ENCODE data around the gene LRPPRC.
"Not testable (repeated sequence)": the region's sequence is repeated elsewhere in the genome, so short reads cannot be mapped to it uniquely, and the experiment has no call there.

Gene LRPPRC

DNA sequence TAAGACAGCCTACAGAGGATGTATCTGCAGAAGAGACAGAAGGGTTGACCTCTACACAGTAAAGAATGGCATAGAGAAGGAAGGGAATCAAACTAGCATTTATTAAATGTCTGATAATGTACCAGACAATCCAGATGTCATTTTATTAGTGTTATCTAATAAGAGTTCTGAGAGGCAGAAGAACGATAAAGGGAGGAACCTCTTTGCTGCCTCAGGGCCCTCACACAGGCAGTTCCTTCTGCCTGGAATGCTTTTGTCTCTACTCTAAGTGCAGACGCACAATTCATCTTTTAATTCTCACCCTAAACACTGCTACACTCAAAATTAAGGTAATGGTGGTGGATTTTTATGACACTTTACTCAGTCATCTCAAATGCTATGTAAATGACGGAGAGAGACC, 64.5 kb downstream of the LRPPRC start:
- H3K4me1 ChIP-seq (ENCODE audit: insufficient read depth, low read length), result no peaks in the 10 kb centered on the region
- H3K27me3 ChIP-seq (ENCODE audit: insufficient read depth, low read length), result no peaks in the 10 kb centered on the region
- peaks cover 53% of the 10 kb centered on the region for H3K36me3 ChIP-seq (ENCODE audit: insufficient read depth, low read length)
- no peaks in the 10 kb centered on the region for H3K9me3 ChIP-seq (ENCODE audit: low read length)
- H2AFZ ChIP-seq (ENCODE audit: low read depth, low read length), result no peak overlapping the region
- H3K4me3 ChIP-seq (ENCODE audit: low read length), result no peak overlapping the region

DNA sequence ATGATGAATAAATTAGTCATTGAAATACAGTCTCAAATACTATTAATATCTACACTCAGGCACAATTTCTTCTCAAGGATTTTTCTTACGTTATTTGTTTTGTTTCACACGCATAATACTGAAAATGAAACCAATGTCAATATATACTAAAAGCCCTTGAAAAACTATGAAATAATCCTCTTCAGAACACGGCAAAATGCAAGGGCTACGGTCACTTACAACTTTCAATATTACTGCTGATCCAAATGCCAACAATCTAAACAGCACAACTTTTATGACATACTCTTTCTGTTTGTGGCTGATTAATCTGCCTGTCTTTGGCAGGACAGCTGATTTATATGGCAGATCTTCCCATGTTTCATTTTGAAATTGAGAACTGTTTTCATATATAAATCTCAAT, 68.3 kb downstream of the LRPPRC start:
- H3K27me3 ChIP-seq (ENCODE audit: insufficient read depth, low read length), result no peaks in the 10 kb centered on the region
- no peaks in the 10 kb centered on the region for H3K4me1 ChIP-seq (ENCODE audit: insufficient read depth, low read length)
- peaks cover 66% of the 10 kb centered on the region for H3K36me3 ChIP-seq (ENCODE audit: insufficient read depth, low read length)
- H2AFZ ChIP-seq (ENCODE audit: low read depth, low read length), result no peak overlapping the region
- no peak overlapping the region for H3K4me3 ChIP-seq (ENCODE audit: low read length)
- no peaks in the 10 kb centered on the region for H3K9me3 ChIP-seq (ENCODE audit: low read length)

DNA sequence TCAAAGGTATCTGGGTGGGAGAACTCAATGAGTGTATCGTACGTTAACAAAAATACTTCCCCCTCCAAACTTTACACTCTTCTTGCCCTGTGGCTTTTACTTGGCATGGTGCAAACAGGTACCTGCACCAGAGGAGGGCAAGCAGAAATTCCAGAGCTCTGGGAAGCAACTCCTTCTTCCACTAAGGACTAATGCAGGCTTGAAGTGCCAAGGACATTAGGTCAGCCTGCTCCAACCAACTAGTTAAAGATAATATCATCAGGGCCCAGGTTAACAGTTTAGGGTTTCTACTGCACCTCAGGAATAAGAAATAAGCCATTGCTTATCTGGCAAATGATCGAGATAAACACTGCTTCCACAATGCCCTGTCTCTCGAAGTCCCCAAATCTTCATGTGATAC, 70.4 kb downstream of the LRPPRC start:
- peaks cover 69% of the 10 kb centered on the region for H3K36me3 ChIP-seq (ENCODE audit: insufficient read depth, low read length)

DNA sequence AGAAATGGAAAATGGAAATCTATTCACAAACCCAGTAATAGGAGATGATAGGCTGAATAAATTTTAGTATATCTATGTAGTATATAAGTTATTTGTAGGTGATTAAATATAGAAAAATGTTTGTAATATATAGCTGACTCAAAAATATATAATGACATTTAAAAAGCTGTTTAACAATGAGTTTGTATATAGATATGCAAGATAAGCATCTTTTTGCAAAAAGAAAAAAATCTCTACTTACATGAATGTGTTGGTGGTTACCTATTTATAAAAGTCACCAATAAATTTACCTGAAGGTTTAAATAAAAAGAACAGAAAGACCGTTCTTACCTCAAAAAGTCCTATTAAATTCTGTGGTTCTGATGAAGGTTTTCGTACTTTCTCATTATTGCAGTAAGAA, 71.3 kb downstream of the LRPPRC start:
- Histone ChIP-seq H3K27me3 (ENCODE audit: insufficient read depth, low read length) (no peaks in the 10 kb centered on the region), H3K4me3 (ENCODE audit: low read length) (no peak overlapping the region), H3K9me3 (ENCODE audit: low read length) (no peaks in the 10 kb centered on the region), H3K36me3 (ENCODE audit: insufficient read depth, low read length) (peaks cover 66% of the 10 kb centered on the region), H3K4me1 (ENCODE audit: insufficient read depth, low read length) (no peaks in the 10 kb centered on the region), H2AFZ (ENCODE audit: low read depth, low read length) (no peak overlapping the region)

More for the DNA sequence above, 70.4 kb downstream of the LRPPRC start:
- no peaks in the 10 kb centered on the region for H3K9me3 ChIP-seq (ENCODE audit: low read length)
- no peak overlapping the region for H2AFZ ChIP-seq (ENCODE audit: low read depth, low read length)
- no peaks in the 10 kb centered on the region for H3K4me1 ChIP-seq (ENCODE audit: insufficient read depth, low read length)
- no peak overlapping the region for H3K4me3 ChIP-seq (ENCODE audit: low read length)
- no peaks in the 10 kb centered on the region for H3K27me3 ChIP-seq (ENCODE audit: insufficient read depth, low read length)

DNA sequence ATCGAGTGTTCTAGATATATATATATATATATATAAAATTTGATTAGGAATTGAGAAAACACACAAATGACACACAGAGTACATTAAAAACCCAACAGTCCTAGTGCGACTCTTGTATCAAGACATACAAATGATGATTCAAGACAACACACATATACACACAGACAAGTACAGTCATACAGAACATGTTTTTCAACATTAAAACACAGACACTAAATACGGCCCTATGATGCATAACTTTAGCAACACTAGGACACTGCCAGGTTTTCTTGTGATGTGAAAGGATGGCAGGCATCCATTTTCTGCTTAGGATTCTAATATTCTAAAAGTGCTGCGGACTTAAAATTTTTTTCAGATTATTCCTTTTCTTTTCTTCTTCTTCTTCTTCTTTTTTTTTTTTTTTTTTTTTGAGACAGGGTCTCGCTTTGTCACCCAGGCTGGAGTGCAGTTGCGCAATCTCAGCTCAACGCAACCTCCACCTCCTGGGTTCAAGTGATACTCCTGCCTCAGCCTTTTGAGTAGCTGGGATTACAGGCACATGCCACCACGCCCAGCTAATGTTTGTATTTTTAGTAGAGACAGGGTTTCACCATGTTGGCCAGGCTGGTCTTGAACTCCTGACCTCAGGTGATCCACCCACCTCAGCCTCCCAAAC, 84.5 kb downstream of the LRPPRC start:
- H3K36me3 ChIP-seq (ENCODE audit: insufficient read depth, low read length), result peaks cover 67% of the 10 kb centered on the region
- not testable (repeated sequence) for H3K27me3 ChIP-seq (ENCODE audit: insufficient read depth, low read length); H3K4me1 ChIP-seq (ENCODE audit: insufficient read depth, low read length)

DNA sequence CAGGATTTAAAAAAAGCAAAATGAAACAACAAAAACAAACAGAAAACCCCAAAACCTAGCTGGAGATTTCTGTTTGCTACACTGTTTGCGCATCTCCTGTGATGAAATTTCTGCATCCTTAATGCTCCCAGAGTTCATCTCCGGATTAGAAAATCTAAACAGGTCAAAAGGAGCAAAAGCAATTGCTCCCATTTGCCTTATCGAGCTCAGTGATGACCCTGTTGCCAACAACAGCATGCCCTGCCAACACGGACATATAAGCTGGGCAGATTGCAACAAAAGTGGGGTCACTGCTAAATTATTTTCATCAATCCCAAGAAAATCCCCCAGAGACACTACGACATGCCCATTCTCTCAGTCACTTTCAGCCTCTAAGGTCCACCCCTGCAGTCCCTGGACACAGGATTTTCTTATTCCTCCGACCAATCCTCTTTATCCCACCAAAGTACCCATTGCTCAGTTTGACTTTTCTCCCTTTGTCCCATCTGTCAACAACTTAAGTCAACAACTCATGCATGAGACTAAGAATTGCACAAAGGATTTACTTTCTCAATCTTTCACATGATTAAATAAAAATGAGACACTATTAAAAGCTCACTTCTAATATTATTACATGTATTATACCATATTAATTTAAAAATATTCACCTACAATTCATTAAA, 89.2 kb downstream of the LRPPRC start:
- peaks cover 16% of the 10 kb centered on the region for H3K4me1 ChIP-seq (ENCODE audit: insufficient read depth, low read length)
- no peaks in the 10 kb centered on the region for H3K9me3 ChIP-seq (ENCODE audit: low read length)
- no peaks in the 10 kb centered on the region for H3K27me3 ChIP-seq (ENCODE audit: insufficient read depth, low read length)
- peaks cover 51% of the 10 kb centered on the region for H3K36me3 ChIP-seq (ENCODE audit: insufficient read depth, low read length)
- H3K4me3 ChIP-seq (ENCODE audit: low read length), result no peak overlapping the region
- no peak overlapping the region for H2AFZ ChIP-seq (ENCODE audit: low read depth, low read length)

More for the DNA sequence above, 84.5 kb downstream of the LRPPRC start:
- H2AFZ ChIP-seq (ENCODE audit: low read depth, low read length); H3K9me3 ChIP-seq (ENCODE audit: low read length); H3K4me3 ChIP-seq (ENCODE audit: low read length): not testable (repeated sequence)

DNA sequence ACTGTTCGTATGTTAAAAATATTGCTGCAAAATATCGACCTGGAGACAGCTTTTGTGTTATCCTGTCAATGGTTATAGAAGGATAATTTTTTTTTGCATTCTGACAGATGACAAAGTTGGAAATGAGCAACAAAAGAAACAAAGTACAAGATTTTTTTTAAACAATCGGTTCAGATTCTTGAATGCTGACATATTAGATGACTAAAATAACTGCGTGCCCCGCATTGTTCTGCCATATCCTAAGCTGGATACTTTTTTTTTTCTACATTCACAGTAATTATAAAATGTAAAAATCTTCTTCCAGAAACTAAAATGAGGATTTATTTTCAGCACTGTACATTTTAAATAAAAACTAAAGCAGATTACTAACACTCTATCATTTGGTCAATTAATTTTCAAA, 89.9 kb downstream of the LRPPRC start:
- Histone ChIP-seq H3K4me3 (ENCODE audit: low read length) (no peak overlapping the region), H2AFZ (ENCODE audit: low read depth, low read length) (no peak overlapping the region), H3K36me3 (ENCODE audit: insufficient read depth, low read length) (peaks cover 53% of the 10 kb centered on the region), H3K4me1 (ENCODE audit: insufficient read depth, low read length) (peaks cover 16% of the 10 kb centered on the region), H3K27me3 (ENCODE audit: insufficient read depth, low read length) (no peaks in the 10 kb centered on the region), H3K9me3 (ENCODE audit: low read length) (no peaks in the 10 kb centered on the region)

DNA sequence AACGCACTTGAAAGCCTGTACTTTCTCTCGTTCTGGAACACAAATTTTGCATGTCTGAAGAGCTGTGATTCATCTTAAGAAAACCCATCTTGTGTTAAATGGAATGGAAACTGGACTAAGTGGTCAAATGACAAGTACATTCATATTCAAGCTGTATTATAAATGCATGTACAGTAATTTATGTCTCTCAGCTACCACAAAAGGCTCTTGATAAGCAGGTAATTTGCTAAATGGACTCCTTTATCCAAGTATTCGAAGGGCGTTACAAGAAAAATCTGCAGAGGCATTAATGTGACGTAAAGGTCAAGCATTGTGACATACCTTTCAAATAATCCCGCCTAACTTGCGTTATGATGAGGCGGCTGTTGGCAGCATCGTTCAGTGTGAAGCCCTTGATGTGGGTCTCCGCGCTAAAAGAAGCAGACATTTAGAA, 90.4 kb downstream of the LRPPRC start:
- Histone ChIP-seq H3K9me3 (ENCODE audit: low read length) (no peaks in the 10 kb centered on the region), H3K4me3 (ENCODE audit: low read length) (no peak overlapping the region), H3K27me3 (ENCODE audit: insufficient read depth, low read length) (no peaks in the 10 kb centered on the region), H2AFZ (ENCODE audit: low read depth, low read length) (no peak overlapping the region), H3K36me3 (ENCODE audit: insufficient read depth, low read length) (peaks cover 52% of the 10 kb centered on the region), H3K4me1 (ENCODE audit: insufficient read depth, low read length) (peaks cover 16% of the 10 kb centered on the region)

DNA sequence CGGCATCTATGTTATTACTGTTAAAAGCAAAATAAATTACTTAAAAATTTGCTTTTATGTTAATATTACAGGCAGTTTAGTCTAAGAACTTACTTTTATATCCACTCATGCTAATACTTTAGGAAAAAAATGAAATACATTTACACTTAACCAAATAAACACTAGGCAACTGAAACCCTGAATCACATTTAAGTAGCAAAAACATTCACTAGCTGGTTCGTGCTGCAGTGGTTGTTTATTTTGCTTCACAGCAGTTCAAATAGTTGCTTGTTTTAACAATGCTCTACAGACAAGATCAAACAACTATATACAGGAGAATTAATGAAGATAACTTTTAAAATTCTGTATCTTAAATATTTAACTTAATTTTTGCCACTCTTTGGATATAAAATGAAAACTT, 96.2 kb downstream of the LRPPRC start:
- H3K4me1 ChIP-seq (ENCODE audit: insufficient read depth, low read length), result no peaks in the 10 kb centered on the region
- H3K4me3 ChIP-seq (ENCODE audit: low read length), result no peak overlapping the region
- H3K36me3 ChIP-seq (ENCODE audit: insufficient read depth, low read length), result peaks cover 71% of the 10 kb centered on the region
- peaks cover 2% of the 10 kb centered on the region for H3K9me3 ChIP-seq (ENCODE audit: low read length)
- H2AFZ ChIP-seq (ENCODE audit: low read depth, low read length), result no peak overlapping the region
- H3K27me3 ChIP-seq (ENCODE audit: insufficient read depth, low read length), result no peaks in the 10 kb centered on the region

DNA sequence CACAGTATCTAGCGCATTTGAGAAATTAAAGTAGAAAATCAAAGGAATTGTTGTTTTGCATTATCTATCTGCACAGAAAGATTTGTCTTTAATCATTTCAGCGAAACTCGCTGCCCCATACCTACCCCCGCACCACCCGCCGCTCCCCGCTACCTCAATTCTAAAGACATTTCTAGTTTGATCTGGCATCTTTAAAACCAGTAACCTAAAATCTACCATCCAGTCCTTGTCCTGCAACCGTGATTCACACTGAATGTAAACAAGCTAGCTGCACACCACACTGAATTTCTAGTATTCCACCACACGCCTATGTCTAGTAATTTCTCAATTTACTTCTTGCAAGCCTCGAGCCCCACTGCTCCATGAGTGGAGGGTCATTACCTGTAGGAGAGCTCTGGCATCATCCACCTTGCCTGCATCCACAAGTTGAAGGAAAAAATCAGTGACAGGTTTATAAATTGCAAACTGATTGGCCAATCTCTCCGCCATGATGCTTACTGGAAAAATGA, 96.9 kb downstream of the LRPPRC start:
- Histone ChIP-seq H3K4me3 (ENCODE audit: low read length) (no peak overlapping the region), H3K27me3 (ENCODE audit: insufficient read depth, low read length) (no peaks in the 10 kb centered on the region), H3K36me3 (ENCODE audit: insufficient read depth, low read length) (peaks cover 77% of the 10 kb centered on the region)

DNA sequence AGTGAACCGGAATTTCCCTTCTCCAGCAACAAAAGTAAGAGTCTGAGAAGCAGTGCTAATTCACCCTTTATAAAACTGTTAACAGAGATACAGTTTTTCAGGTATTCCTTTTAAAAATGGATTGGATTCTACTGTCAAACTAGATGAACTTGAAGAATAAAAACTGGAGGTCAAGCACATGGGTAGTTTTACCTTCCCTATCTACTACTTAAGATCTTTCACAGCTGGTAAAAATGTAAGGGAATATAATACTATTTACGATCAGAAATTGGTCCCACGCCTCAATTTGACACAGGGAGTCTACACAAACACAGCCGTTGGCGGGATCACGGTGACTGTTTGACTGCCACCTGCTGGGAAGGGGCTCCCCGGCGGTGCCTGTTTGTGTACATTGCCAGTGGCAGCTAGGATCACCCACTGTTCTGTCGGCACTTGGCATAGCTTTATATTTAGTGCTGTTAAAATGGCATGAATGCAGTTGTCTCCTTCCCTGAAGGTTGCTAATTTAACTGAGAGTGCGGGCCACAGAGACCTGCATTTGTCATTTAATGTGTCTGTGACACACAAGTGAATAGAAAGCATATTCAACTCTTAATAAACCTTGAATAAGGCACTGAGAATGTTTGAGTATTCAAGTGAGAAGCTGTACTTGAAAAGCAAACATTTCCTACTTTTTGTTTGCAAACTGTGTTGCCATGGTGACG, 97.5 kb downstream of the LRPPRC start:
- Histone ChIP-seq H3K4me3 (ENCODE audit: low read length) (no peak overlapping the region), H3K4me1 (ENCODE audit: insufficient read depth, low read length) (no peaks in the 10 kb centered on the region), H3K36me3 (ENCODE audit: insufficient read depth, low read length) (peaks cover 78% of the 10 kb centered on the region), H2AFZ (ENCODE audit: low read depth, low read length) (no peak overlapping the region), H3K9me3 (ENCODE audit: low read length) (peaks cover 2% of the 10 kb centered on the region), H3K27me3 (ENCODE audit: insufficient read depth, low read length) (no peaks in the 10 kb centered on the region)

More for the DNA sequence above, 96.9 kb downstream of the LRPPRC start:
- no peak overlapping the region for H2AFZ ChIP-seq (ENCODE audit: low read depth, low read length)
- H3K9me3 ChIP-seq (ENCODE audit: low read length), result peaks cover 2% of the 10 kb centered on the region
- no peaks in the 10 kb centered on the region for H3K4me1 ChIP-seq (ENCODE audit: insufficient read depth, low read length)

DNA sequence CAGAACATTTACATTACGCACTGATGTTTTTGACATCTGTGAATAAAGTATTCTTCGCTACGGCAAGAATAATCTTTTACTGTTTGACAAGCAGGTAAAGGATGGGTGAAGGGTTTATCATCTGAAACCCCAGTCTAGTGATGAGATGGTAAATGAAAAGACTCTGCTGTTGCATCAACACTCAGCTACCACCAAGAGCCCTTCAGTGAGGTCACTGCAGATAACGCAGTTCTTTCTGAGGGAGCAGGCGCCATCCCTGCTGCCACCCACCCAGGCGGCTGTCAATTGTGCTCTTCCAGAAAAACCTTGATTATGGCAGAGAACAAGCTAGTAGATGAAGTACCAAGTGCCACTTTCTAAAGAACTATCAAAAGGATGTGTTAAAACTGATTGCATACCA, 98.3 kb downstream of the LRPPRC start:
- Histone ChIP-seq H3K9me3 (ENCODE audit: low read length) (peaks cover 5% of the 10 kb centered on the region), H2AFZ (ENCODE audit: low read depth, low read length) (no peak overlapping the region), H3K4me3 (ENCODE audit: low read length) (no peak overlapping the region), H3K36me3 (ENCODE audit: insufficient read depth, low read length) (peaks cover 80% of the 10 kb centered on the region), H3K27me3 (ENCODE audit: insufficient read depth, low read length) (no peaks in the 10 kb centered on the region), H3K4me1 (ENCODE audit: insufficient read depth, low read length) (no peaks in the 10 kb centered on the region)

DNA sequence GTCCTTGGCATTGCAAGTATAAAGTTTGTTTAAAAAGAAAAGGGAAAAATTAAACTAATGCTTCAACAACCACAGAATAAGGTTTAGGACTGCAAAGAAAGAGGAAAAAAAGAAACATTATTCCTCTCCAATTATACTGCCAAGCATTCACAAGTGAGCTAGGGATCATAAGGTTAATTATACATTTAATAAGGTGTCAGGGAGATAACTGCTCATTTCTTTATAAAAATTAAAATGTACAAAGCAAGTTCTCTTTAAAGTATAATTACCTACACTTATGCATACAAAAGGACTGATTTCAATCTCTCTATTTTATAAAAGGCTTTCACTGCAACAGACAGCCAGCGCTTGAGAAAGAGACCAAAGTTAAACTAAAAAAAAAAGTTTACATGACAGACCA, 98.9 kb downstream of the LRPPRC start:
- Histone ChIP-seq H3K9me3 (ENCODE audit: low read length) (peaks cover 5% of the 10 kb centered on the region), H3K4me1 (ENCODE audit: insufficient read depth, low read length) (no peaks in the 10 kb centered on the region), H2AFZ (ENCODE audit: low read depth, low read length) (no peak overlapping the region), H3K27me3 (ENCODE audit: insufficient read depth, low read length) (no peaks in the 10 kb centered on the region), H3K36me3 (ENCODE audit: insufficient read depth, low read length) (peaks cover 81% of the 10 kb centered on the region), H3K4me3 (ENCODE audit: low read length) (no peak overlapping the region)

Data from neuron (in vitro differentiated cells).